ENCODE measurements around the gene SUMF2.
"Not testable (repeated sequence)": the region's sequence is repeated elsewhere in the genome, so short reads cannot be mapped to it uniquely, and the experiment has no call there.

SUMF2 gene

GRCh38 chr7:56063882-56064625, at the start of gene SUMF2:
SUMF2 (plus strand) TSS chr7:56064286; CDS start chr7:56064312, 26 bp downstream.
- DNase-seq (ENCODE audit: low read depth in 2 of 2): peak; percentile 77 to 80

- DNase-seq (ENCODE audit: low read depth in 2 of 2): not testable (repeated sequence)
These were observed 47.1 kb upstream of the SUMF2 start for GRCh38 chr7:56017015-56017414.

GRCh38 chr7:56019501-56019900, 44.6 kb upstream of the SUMF2 start:
- no peak for DNase-seq (ENCODE audit: low read depth in 2 of 2)

GRCh38 chr7:56023500-56023899, 40.6 kb upstream of the SUMF2 start:
- no peak for DNase-seq (ENCODE audit: low read depth in 2 of 2)

- DNase-seq (ENCODE audit: low read depth in 2 of 2): no peak
These were observed 37.5 kb upstream of the SUMF2 start for GRCh38 chr7:56026538-56026937.

- DNase-seq (ENCODE audit: low read depth in 2 of 2): no peak
These were observed 35.0 kb upstream of the SUMF2 start for GRCh38 chr7:56028942-56029630.

GRCh38 chr7:56030340-56030739, 33.7 kb upstream of the SUMF2 start:
- DNase-seq (ENCODE audit: low read depth in 2 of 2): no peak

- DNase-seq (ENCODE audit: low read depth in 2 of 2): not testable (repeated sequence)
These were observed 32.5 kb upstream of the SUMF2 start for GRCh38 chr7:56031556-56031955.

- not testable (repeated sequence) for DNase-seq (ENCODE audit: low read depth in 2 of 2)
These were observed 31.5 kb upstream of the SUMF2 start for GRCh38 chr7:56032578-56032977.

- peak; percentile 25 to 59 for DNase-seq (ENCODE audit: low read depth in 2 of 2)
These were observed 30.2 kb upstream of the SUMF2 start for GRCh38 chr7:56033671-56034432.

- no peak for DNase-seq (ENCODE audit: low read depth in 2 of 2)
These were observed 23.4 kb upstream of the SUMF2 start for GRCh38 chr7:56040730-56041129.

GRCh38 chr7:56045758-56046157, 18.3 kb upstream of the SUMF2 start:
- not testable (repeated sequence) for DNase-seq (ENCODE audit: low read depth in 2 of 2)

- DNase-seq (ENCODE audit: low read depth in 2 of 2): no peak
These were observed 17.2 kb upstream of the SUMF2 start for GRCh38 chr7:56046721-56047445.

- DNase-seq (ENCODE audit: low read depth in 2 of 2): not testable (repeated sequence)
These were observed 16.5 kb upstream of the SUMF2 start for GRCh38 chr7:56047446-56048116.

- no peak for DNase-seq (ENCODE audit: low read depth in 2 of 2)
These were observed 15.8 kb upstream of the SUMF2 start for GRCh38 chr7:56048245-56048644.

- not testable (repeated sequence) for DNase-seq (ENCODE audit: low read depth in 2 of 2)
These were observed 15.3 kb upstream of the SUMF2 start for GRCh38 chr7:56048763-56049162.

- no peak for DNase-seq (ENCODE audit: low read depth in 2 of 2)
These were observed 13.1 kb upstream of the SUMF2 start for GRCh38 chr7:56051053-56051338.

GRCh38 chr7:56051339-56052191, 12.5 kb upstream of the SUMF2 start, which contains the start of the genes CCT6A and PSPH:
CCT6A (plus strand) TSS chr7:56051765; CDS start chr7:56051849, 84 bp downstream.
PSPH (minus strand) TSS chr7:56051444; CDS start chr7:56021212, 30,232 bp downstream.
- peak; percentile 59 to 79 for DNase-seq (ENCODE audit: low read depth in 2 of 2)

- no peak for DNase-seq (ENCODE audit: low read depth in 2 of 2)
These were observed 10.7 kb upstream of the SUMF2 start for GRCh38 chr7:56053379-56053778.

- DNase-seq (ENCODE audit: low read depth in 2 of 2): no peak
These were observed 10.1 kb upstream of the SUMF2 start for GRCh38 chr7:56053993-56054392.

Data from stimulated activated CD4-positive, alpha-beta T cell treated with anti-CD3 and anti-CD28 coated beads, Interleukin-1b, Interleukin-23, amount 100 ng/mL, for 1 hour (primary cell).